HG03196 (cell line): ENCODE measurements around the gene MPZL3.

ENCODE experiments used
- ATAC-seq: cut with Tn5 transposase; IDR thresholded peaks from one replicate; pipeline ENCODE4 v1.9.1; 2021; ENCODE audit not compliant: unreplicated experiment

MPZL3 gene

GRCh38 chr11:118251858-118252652, at the start of gene MPZL3:
TSS of gene MPZL3 (minus strand) at chr11:118252365. CDS start at chr11:118252294, 71 bp downstream.
- peak; percentile 57 for ATAC-seq

DNA sequence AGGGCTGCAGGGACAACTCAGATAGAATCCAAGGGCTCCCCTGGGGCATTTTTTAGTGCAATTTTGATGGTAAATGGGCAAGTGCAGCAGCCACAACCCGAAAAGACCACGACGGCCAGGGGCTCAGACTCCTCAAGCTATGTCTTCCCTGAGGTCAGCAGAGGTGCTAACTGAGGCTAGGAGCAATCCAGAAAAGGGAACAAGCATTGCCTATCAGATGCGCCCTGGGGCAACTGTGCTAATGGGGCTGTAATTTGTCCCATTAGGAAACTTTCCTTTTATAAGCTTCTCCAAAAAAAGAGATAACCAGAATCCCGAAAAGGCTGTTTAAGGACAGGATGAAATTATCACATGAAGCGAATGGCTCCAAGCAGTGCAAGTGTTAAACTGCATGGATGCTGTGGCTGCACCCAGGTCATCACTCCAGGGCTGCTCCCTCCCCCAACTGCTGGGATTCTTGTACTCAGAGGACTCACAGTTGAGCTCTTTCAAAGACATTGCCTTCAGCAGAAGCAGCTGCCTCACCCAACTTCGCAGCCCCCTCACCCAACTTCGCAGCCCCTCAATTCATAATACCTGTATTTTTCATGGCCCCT, 49.5 kb upstream of the MPZL3 start:
- ATAC-seq = no peak

DNA sequence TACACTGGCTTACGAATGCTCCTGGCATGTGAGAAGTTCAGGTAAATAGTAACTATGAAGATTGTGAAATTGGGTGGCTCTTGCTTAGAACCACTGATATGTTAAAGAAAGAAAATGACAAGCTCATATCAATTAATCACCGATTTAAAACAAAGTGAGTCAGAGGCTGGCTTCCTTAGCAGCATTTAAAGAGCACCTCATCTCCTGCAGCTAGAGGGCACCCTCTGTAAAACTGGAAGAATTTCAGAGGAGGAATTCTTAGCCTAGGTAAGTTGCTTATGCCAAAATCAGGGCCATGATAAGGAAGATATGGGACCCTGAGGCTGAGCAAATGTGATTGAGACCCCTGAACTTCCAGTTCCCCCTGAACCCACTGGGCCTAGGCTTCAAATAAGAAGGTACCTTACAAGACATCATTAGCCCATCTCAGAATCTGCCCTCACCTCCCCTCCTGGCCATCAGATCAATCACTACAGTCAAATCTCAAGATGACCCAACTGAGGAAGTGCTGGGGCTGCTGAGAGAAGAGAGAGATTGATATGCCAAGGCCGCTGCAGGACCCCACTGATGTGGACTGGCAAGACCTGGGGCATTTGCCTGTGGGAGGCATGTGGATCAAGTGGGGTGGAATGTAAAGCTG, 43.8 kb upstream of the MPZL3 start:
- no peak for ATAC-seq

DNA sequence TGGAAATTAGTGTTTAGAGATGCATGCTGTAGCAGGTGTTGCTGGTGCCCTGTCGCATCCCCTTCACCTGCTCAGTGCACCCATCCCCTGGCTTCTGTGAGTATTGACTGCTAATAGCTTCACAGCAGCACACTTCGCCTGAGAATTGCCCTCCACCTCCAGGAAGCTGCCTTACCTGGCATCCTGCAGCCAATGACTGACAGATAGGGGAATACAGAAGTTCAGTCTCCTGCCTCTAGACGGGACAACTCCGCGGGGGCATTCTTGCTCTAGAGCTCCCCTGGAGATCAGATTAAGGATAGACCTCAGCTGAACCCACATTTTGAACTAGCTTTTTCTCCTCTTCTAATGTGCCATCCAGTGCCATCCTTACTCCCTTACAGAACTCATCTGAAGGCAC, 43.0 kb upstream of the MPZL3 start:
- ATAC-seq = no peak

- ATAC-seq = no peak
These were observed 41.9 kb upstream of the MPZL3 start for GRCh38 chr11:118294053-118294452.

- no peak for ATAC-seq
These were observed 39.4 kb upstream of the MPZL3 start for GRCh38 chr11:118291477-118292135.

- no peak for ATAC-seq
These were observed 38.8 kb upstream of the MPZL3 start for GRCh38 chr11:118290923-118291322.

GRCh38 chr11:118289401-118289800, 37.2 kb upstream of the MPZL3 start:
- ATAC-seq = no peak

DNA sequence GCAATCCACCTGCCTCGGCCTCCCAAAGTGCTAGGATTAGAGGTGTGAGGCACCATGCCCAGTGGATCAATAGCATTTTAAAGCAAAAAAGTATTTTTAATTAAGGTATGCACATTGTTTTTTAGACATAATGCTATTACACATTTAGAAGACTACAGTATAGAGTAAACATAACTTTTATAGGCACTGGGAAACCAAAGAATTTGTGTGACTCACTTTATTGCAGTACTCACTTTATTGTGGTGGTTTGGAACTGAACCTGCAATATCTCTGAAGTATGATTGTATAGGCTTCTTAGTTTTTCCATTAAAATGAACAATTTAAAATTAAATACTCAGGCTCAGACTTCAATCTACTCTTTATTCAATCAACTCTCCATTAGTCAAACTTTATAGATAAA, 34.8 kb upstream of the MPZL3 start:
- no peak for ATAC-seq

DNA sequence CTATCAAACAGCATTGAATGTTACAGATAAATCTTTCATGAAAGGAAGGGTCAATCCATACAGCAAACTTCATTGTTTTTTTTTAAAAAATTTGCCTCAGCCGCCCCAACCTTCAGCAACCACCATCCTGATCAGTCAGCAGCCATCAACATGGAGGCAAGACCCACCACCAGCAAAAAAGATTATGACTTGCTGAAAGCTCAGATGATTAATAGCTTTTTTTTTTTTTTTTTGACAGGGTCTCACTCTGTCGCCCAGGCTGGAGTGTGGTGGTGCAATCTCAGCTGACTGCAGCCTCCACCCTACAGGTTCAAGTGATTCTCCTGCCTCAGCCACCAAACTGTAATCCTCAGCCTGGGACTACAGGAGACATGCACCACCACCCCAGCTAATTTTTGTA, 34.4 kb upstream of the MPZL3 start:
- ATAC-seq = no peak

DNA sequence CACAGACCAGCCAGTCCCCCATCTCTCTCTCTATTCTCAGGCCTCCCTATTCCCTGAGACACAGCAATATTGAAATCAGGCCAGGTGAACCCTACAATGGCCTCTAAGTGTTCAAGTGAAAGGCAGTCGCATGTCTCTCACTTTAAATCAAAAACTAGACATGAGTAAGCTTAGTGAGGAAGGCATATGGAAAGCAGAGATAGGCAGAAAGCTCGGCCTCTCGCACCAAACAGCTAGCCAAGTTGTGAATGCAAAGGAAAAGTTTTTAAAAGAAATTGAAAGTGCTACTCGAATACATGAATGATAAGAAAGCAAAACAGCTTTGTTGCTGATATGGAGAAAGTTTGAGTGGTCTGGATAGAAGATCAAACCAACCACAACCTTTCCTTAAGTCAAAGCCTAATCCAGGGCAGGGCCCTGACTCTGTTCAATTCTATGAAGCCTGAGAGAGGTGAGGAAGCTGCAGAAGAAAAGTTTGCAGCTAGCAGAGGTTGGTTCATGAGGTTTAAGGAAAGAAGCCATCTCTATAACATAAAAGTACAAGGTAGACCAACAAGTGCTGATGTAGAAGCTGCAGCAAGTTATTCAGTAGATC, 31.7 kb upstream of the MPZL3 start:
- ATAC-seq = no peak

GRCh38 chr11:118283037-118283636, 31.0 kb upstream of the MPZL3 start:
- ATAC-seq = no peak

DNA sequence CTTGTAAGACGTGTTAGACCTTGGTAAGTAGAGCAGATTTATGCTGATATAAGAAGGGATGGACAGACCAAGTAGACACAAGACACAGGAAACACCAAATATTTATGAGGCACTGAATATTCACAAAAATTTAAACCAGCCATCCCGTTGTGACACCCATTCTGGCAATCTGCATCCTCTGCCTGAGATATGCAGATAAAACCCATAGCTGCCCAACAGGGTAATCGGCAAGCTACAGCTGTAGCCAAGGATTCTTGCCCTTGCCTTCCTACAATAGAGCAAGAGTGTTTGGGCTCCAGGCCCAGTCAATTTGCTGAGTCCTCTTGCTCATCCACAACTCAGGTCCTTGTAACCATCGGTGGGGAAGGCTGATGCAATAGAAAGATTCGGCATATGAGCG, 30.4 kb upstream of the MPZL3 start:
- ATAC-seq = no peak

DNA sequence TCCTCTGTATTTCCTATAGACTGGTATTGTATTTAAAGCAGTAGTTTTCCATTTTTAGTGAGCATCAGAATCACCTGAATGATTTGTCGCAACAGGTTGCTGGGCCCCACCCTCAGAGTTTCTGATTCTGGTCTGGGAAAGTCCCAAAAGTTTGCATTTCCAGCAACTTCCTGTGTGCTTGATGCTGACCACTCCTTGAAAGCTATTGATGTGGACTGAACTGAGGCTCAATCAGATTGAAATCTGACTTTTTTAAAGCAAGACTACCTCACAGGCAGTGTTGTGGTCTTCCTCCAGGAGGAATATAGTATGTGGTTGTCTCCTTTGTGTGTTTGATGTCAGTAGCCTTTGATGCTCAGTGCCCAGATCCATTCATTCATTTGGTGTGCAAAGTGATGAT, 29.1 kb upstream of the MPZL3 start:
- no peak for ATAC-seq

DNA sequence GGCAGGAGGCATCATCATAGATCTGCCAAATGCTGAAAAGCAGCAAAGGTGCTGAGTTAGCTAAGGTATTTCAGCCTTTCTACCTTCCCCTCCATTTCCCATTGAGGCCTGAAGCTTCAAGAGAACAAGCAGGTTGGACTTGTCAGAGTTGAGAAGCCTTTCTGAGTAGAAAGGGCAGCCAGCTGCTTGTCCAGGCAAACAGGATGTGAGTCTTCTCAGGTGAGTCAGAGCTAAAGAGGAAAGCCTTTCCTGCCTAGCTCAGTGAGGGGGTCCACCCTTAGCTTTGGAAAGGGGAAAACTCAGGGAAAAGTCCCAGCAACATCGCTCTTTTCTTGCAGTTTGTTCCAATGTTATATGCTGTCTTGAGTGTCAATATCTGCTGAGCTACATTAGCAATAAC, 25.1 kb upstream of the MPZL3 start:
- ATAC-seq = no peak

DNA sequence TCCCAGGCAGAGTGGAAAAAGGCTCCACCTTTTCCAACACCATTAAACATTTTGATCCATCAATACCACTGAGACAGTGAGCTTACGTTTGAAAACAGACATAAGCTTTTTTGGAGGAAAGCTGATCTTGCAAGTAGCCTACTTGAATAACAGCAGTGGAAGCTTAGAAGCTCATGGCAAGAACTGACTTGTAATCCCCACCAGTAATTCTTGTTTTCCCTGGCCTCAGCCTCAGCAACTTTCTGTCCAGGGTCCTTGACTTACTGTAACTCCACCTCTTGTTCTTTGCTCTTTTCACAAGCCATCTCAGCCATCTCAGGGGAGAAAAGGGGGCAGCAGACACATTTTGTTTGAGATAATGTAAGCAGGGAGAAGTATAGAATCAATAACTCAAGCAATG, 24.3 kb upstream of the MPZL3 start:
- ATAC-seq = no peak

DNA sequence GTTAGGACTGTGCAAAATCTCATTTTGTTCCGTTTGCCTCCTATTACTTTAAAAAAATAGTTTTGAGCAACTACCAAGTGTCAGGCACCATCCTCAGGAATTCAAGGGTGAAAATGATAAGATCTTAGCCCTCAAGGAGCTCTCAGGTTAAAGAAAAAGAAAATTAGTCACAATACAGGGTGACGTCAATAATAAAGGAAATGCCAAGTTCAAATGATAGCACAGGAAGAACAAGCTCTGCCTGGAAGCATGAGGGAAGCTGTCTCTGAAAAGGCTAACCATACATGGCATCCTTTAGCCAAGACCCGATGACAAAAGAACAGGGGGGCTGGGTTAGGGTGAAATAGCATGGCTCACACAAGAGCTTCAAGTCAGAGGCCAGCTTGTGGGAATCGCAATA, 23.0 kb upstream of the MPZL3 start:
- no peak for ATAC-seq

- ATAC-seq = no peak
These were observed 22.0 kb upstream of the MPZL3 start for GRCh38 chr11:118274186-118274585.

DNA sequence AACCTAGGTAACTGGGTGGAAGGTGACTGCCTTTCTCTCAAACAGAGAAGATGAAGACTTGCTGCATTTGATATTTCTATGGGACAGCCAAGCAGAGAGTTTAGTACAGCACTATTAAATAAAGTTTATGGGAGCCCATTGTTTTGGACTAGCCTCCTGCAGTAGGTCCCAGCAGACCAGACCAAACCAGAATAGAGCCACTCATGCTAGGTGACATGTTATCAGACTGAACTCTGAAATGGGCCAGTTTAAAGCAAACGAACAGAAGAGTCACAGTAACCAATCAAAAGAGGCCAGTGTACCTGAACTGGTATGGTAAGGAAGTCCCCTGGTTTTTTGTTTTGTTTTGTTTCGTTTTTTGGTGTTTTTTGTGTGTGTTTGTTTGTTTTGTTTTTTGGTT, 19.8 kb upstream of the MPZL3 start:
- no peak for ATAC-seq

- ATAC-seq = no peak
These were observed 15.3 kb upstream of the MPZL3 start for GRCh38 chr11:118267486-118267885.

DNA sequence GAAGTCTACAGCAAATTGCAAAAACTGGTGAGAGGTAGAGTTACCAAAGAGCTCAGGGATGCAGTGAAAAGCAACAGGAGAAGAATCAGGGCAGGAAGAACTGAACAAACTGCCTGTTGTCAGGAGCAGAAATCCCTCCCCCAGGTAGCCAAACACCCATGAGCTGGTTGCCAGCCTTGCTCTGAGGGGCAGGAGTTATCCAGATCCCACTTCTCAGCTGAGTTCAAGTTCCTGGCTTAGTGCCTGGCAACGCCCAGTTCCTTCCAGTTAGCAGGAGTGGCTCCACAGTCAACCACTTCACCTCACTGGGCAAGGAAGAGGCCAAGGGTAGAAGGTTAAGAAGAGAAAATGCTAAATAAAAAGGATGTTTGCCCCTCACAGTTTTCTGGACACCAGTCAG, 13.8 kb upstream of the MPZL3 start:
- ATAC-seq = no peak
